ENCODE results near the gene CDH3.
"Not testable (repeated sequence)": the region's sequence is repeated elsewhere in the genome, so short reads cannot be mapped to it uniquely, and the experiment has no call there.

The CDH3 gene

DNA sequence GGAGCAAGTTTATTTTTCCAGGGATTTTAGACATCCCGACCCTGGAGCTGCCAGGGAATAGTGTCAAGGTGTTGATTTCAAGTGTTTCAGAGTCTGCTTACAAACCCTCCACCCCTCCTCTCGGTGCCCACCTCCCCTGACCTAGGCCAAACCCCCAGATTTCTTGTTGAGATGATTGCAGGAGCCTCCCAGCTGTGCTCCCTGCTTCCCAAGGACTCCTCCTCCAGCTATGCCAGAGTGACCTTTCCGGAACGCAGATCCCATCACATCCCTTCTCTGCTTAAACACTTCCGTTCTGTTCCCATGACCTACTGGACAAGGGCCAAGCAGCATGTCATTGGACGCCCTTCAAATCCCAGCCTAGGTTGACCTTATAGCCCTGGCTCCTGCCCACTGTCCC is 68.3 kb downstream of the CDH3 start:
- Histone ChIP-seq H3K9me3 (ENCODE audit: control extremely low read depth in 1 of 5, control insufficient read depth in 4 of 5, insufficient read depth in 2 of 5, low read depth in 1 of 5, low read length in 4 of 5) (peaks cover 0 to 3% (median 0%) of the 10 kb centered on the region in 5 experiments), H3K36me3 (ENCODE audit: control insufficient read depth in 4 of 4, insufficient read depth in 4 of 4, low read length in 3 of 4) (no peaks in the 10 kb centered on the region), H3K27ac (ENCODE audit: insufficient read depth in 1 of 2, low read depth in 1 of 2, low read length in 2 of 2, poor library complexity in 1 of 2, severe bottlenecking in 2 of 2) (no peak overlapping the region), H3K4me1 (ENCODE audit: control extremely low read depth in 1 of 4, control insufficient read depth in 4 of 4, insufficient read depth in 4 of 4, low read length in 3 of 4) (peaks cover 2 to 11% (median 8%) of the 10 kb centered on the region in 4 experiments), H3K4me3 (ENCODE audit: control insufficient read depth in 1 of 7, extremely low read depth in 1 of 7, insufficient read depth in 4 of 7, low read depth in 2 of 7, low read length in 6 of 7) (no peak overlapping the region), H3K27me3 (replicated peaks in 2 of 5; ENCODE audit: control insufficient read depth in 4 of 5, insufficient read depth in 5 of 5, low read length in 4 of 5) (no peaks in the 10 kb centered on the region)
- CTCF ChIA-PET = interaction anchor here (1.3 kb wide), 1 partner anchor 81 kb away, joined by 4 read pairs; no protein-coding TSS in a partner anchor
- WGBS (ENCODE audit: insufficient coverage) = 94% methylated on average over 5 of the region's 6 CpGs
- DNase-seq = no peak
- POLR2A ChIA-PET = no interaction called here

DNA sequence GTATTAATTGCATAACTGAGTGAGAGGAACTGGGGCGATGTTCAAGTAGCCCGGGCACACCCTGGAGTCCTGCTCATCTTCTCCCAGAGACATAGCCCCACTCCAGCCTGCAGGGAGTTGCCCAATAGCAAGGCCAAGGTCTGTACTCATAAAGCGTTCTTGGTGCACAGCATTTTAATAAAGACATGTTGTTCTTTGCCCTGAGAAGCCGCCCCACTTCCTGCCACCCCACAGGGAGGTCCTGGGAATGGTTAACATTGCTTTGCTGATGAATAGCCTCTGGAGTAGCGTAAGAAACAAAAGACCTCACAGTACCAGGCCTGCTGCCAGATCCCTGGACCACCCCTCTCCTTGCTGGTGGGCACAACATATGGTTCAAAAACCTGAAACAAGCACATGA is 70.4 kb downstream of the CDH3 start:
- Histone ChIP-seq H3K36me3 (ENCODE audit: control insufficient read depth in 4 of 4, insufficient read depth in 4 of 4, low read length in 3 of 4) (no peaks in the 10 kb centered on the region), H3K4me3 (ENCODE audit: control insufficient read depth in 1 of 7, extremely low read depth in 1 of 7, insufficient read depth in 4 of 7, low read depth in 2 of 7, low read length in 6 of 7) (no peak overlapping the region), H3K27ac (ENCODE audit: insufficient read depth in 1 of 2, low read depth in 1 of 2, low read length in 2 of 2, poor library complexity in 1 of 2, severe bottlenecking in 2 of 2) (no peak overlapping the region), H3K27me3 (replicated peaks in 2 of 5; ENCODE audit: control insufficient read depth in 4 of 5, insufficient read depth in 5 of 5, low read length in 4 of 5) (no peaks in the 10 kb centered on the region), H3K9me3 (ENCODE audit: control extremely low read depth in 1 of 5, control insufficient read depth in 4 of 5, insufficient read depth in 2 of 5, low read depth in 1 of 5, low read length in 4 of 5) (peaks cover 0 to 3% (median 0%) of the 10 kb centered on the region in 5 experiments), H3K4me1 (ENCODE audit: control extremely low read depth in 1 of 4, control insufficient read depth in 4 of 4, insufficient read depth in 4 of 4, low read length in 3 of 4) (peaks cover 2 to 11% (median 8%) of the 10 kb centered on the region in 4 experiments)
- WGBS (ENCODE audit: insufficient coverage) = 86% methylated on average over 4 of the region's 5 CpGs
- ChIA-PET CTCF (no interaction called here), POLR2A (no interaction called here)
- no peak for DNase-seq

DNA sequence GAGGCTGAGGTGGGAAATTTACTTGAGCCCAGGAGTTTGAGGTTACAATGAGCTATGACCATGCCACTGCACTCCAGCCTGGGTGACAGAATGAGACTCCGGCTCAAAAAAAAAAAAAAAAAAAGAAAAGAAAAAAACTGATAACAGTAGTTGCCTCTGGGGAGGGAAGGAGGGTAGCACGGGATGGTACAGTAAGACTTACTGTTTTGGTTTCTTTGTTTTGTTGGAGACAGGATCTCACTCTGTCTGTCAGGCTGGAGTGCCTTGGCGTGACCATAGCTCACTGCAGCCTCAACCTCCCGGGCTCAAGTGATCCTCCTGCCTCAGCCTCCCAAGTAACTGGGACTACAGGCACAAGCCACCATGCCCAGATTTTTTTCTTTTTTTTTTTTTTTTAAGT is 71.4 kb downstream of the CDH3 start:
- H3K4me3 ChIP-seq (ENCODE audit: control insufficient read depth in 1 of 7, extremely low read depth in 1 of 7, insufficient read depth in 4 of 7, low read depth in 2 of 7, low read length in 6 of 7); DNase-seq; H3K27me3 ChIP-seq (replicated peaks in 2 of 5; ENCODE audit: control insufficient read depth in 4 of 5, insufficient read depth in 5 of 5, low read length in 4 of 5); CTCF ChIA-PET; H3K4me1 ChIP-seq (ENCODE audit: control extremely low read depth in 1 of 4, control insufficient read depth in 4 of 4, insufficient read depth in 4 of 4, low read length in 3 of 4); H3K9me3 ChIP-seq (ENCODE audit: control extremely low read depth in 1 of 5, control insufficient read depth in 4 of 5, insufficient read depth in 2 of 5, low read depth in 1 of 5, low read length in 4 of 5); POLR2A ChIA-PET; H3K36me3 ChIP-seq (ENCODE audit: control insufficient read depth in 4 of 4, insufficient read depth in 4 of 4, low read length in 3 of 4); H3K27ac ChIP-seq (ENCODE audit: insufficient read depth in 1 of 2, low read depth in 1 of 2, low read length in 2 of 2, poor library complexity in 1 of 2, severe bottlenecking in 2 of 2): not testable (repeated sequence)
- 83% methylated on average over 2 of the region's 4 CpGs for WGBS (ENCODE audit: insufficient coverage)

DNA sequence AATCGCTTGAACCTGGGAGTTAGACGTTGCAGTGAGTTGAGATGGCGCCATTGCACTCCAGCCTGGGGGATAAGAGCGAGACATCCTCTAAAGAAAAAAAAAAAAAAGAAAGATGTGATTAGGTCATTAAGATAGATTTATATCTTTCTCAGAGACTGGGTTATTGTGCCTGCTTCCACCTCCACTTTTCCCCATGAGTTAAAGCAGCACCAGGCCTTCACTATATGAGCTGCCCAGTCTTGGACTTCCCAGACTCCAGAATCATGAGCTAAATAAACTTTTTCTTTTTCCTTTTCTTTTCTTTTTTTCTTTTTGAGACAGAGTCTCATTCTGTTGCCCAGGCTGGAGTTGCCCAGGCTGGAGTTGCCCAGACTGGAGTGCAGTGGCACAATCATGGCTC is 72.6 kb downstream of the CDH3 start:
- no peaks in the 10 kb centered on the region for H3K36me3 ChIP-seq (ENCODE audit: control insufficient read depth in 4 of 4, insufficient read depth in 4 of 4, low read length in 3 of 4)
- no peaks in the 10 kb centered on the region for H3K27me3 ChIP-seq (replicated peaks in 2 of 5; ENCODE audit: control insufficient read depth in 4 of 5, insufficient read depth in 5 of 5, low read length in 4 of 5)
- ChIA-PET CTCF (interaction anchor here (0.9 kb wide), 1 partner anchor 12 kb away, joined by 3 read pairs; no protein-coding TSS in a partner anchor), POLR2A (no interaction called here)
- no peak overlapping the region for H3K27ac ChIP-seq (ENCODE audit: insufficient read depth in 1 of 2, low read depth in 1 of 2, low read length in 2 of 2, poor library complexity in 1 of 2, severe bottlenecking in 2 of 2)
- H3K4me3 ChIP-seq (ENCODE audit: control insufficient read depth in 1 of 7, extremely low read depth in 1 of 7, insufficient read depth in 4 of 7, low read depth in 2 of 7, low read length in 6 of 7) = no peak overlapping the region
- 100% methylated on average over 2 of the region's 4 CpGs for WGBS (ENCODE audit: insufficient coverage)
- no peak for DNase-seq
- peaks cover 0 to 3% (median 0%) of the 10 kb centered on the region in 5 experiments for H3K9me3 ChIP-seq (ENCODE audit: control extremely low read depth in 1 of 5, control insufficient read depth in 4 of 5, insufficient read depth in 2 of 5, low read depth in 1 of 5, low read length in 4 of 5)
- H3K4me1 ChIP-seq (ENCODE audit: control extremely low read depth in 1 of 4, control insufficient read depth in 4 of 4, insufficient read depth in 4 of 4, low read length in 3 of 4) = no peaks in the 10 kb centered on the region

DNA sequence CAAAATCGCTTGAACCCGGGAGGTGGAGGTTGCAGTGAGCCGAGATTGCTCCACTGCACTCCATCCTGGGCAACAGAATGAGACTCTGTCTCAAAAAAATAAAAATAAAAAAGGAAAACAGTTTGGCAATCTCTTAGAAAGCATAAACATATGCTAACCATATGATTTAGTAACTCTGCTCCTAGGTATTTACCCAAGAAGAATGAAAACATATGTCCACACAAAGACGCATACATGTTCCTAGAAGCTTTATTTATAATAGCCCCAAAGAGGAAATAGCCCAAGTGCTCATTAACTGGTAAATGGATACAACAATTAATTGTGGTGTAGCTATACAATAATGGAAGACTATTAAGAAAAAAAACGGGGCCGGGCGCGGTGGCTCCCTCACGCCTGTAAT is 73.5 kb downstream of the CDH3 start:
- no peak overlapping the region for H3K27ac ChIP-seq (ENCODE audit: insufficient read depth in 1 of 2, low read depth in 1 of 2, low read length in 2 of 2, poor library complexity in 1 of 2, severe bottlenecking in 2 of 2)
- H3K27me3 ChIP-seq (replicated peaks in 2 of 5; ENCODE audit: control insufficient read depth in 4 of 5, insufficient read depth in 5 of 5, low read length in 4 of 5) = no peaks in the 10 kb centered on the region
- peaks cover 0 to 3% (median 0%) of the 10 kb centered on the region in 5 experiments for H3K9me3 ChIP-seq (ENCODE audit: control extremely low read depth in 1 of 5, control insufficient read depth in 4 of 5, insufficient read depth in 2 of 5, low read depth in 1 of 5, low read length in 4 of 5)
- WGBS (ENCODE audit: insufficient coverage) = 100% methylated on average over 3 of the region's 9 CpGs
- H3K4me1 ChIP-seq (ENCODE audit: control extremely low read depth in 1 of 4, control insufficient read depth in 4 of 4, insufficient read depth in 4 of 4, low read length in 3 of 4) = no peaks in the 10 kb centered on the region
- no peaks in the 10 kb centered on the region for H3K36me3 ChIP-seq (ENCODE audit: control insufficient read depth in 4 of 4, insufficient read depth in 4 of 4, low read length in 3 of 4)
- POLR2A ChIA-PET = interaction anchor here (0.6 kb wide), 1 partner anchor 46 kb away, joined by 3 read pairs; no protein-coding TSS in a partner anchor
- no peak for DNase-seq
- CTCF ChIA-PET = interaction anchor here (0.9 kb wide), 1 partner anchor 11 kb away, joined by 3 read pairs; no protein-coding TSS in a partner anchor
- no peak overlapping the region for H3K4me3 ChIP-seq (ENCODE audit: control insufficient read depth in 1 of 7, extremely low read depth in 1 of 7, insufficient read depth in 4 of 7, low read depth in 2 of 7, low read length in 6 of 7)

DNA sequence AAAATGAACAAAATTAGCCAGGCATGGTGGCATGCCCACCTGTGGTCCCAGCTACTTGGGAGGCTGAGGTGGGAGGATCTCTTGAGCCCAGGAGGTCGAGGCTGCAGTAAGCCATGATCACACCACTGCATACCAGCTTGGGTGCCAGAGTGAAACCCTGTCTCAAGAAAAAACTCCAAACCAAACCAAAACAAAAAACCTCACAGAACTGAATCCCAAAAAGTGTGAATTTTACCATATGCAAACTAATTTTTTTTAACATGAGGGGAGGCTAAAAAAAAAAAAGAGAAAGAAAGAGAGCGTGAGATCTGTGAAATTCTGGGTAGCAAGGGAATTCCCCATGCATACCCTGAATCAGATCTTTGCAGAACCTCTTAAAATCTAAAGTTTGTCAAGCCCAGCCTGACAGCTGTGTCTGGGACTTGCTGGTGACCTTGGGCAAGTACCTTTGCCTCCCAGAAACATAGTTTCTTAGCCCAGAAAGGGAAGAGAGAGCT is 74.9 kb downstream of the CDH3 start:
- Histone ChIP-seq H3K4me3 (ENCODE audit: control insufficient read depth in 1 of 7, extremely low read depth in 1 of 7, insufficient read depth in 4 of 7, low read depth in 2 of 7, low read length in 6 of 7) (no peak overlapping the region), H3K9me3 (ENCODE audit: control extremely low read depth in 1 of 5, control insufficient read depth in 4 of 5, insufficient read depth in 2 of 5, low read depth in 1 of 5, low read length in 4 of 5) (peaks cover 0 to 3% (median 0%) of the 10 kb centered on the region in 5 experiments), H3K27ac (ENCODE audit: insufficient read depth in 1 of 2, low read depth in 1 of 2, low read length in 2 of 2, poor library complexity in 1 of 2, severe bottlenecking in 2 of 2) (no peak overlapping the region), H3K4me1 (ENCODE audit: control extremely low read depth in 1 of 4, control insufficient read depth in 4 of 4, insufficient read depth in 4 of 4, low read length in 3 of 4) (no peaks in the 10 kb centered on the region), H3K36me3 (ENCODE audit: control insufficient read depth in 4 of 4, insufficient read depth in 4 of 4, low read length in 3 of 4) (no peaks in the 10 kb centered on the region), H3K27me3 (replicated peaks in 2 of 5; ENCODE audit: control insufficient read depth in 4 of 5, insufficient read depth in 5 of 5, low read length in 4 of 5) (no peaks in the 10 kb centered on the region)
- ChIA-PET CTCF (no interaction called here), POLR2A (no interaction called here)
- WGBS (ENCODE audit: insufficient coverage) = 80% methylated on average over 1 of the region's 2 CpGs
- no peak for DNase-seq

DNA sequence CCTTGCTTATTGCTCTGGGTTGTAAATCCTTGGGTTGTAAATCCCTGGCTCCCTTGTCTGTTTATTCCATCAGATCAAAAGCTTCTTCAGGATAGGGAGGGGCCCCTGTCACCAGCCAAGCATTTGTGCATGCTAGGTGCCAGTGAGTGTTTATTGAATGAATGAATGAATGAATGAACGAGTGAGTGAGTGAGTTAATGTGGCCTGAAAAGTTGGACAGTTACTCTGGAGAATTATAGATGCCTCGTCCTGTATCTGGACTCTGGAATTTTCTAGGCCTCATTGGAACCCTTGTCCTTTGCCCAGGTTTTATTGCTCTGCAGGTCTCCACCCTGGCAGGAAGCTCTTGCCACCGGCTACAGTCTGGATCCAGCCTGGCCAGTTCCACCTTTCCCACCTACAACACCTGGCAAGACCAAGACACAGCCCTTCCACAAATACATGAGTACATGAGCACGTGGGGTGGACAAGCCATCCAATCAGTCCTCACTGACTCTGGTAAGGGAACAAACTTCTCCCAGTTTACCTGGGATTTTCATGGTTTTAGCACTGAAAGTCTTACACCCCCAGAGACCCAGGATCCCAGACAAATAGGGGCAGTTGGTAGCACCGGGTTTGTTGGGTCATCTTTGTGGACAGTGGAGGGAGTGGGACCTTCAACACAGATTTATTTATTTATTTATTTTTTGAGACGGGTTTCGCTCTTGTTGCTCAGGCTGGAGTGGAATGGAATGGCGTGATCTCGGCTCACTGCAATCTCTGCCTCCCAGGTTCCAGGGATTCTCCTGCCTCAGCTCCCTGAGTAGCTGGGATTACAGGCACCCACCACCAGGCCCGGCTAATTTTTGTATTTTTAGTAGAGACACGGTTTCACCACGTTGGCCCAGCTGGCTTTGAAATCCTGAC is 77.3 kb downstream of the CDH3 start:
- ChIA-PET POLR2A (interaction anchor here (0.5 kb wide), 1 partner anchor 15 kb away, joined by 3 read pairs; no protein-coding TSS in a partner anchor), CTCF (interaction anchor here (1.1 kb wide), 2 partner anchors 18 to 32 kb away, joined by 3 to 5 read pairs; no protein-coding TSS in a partner anchor)
- H3K27me3 ChIP-seq (replicated peaks in 2 of 5; ENCODE audit: control insufficient read depth in 4 of 5, insufficient read depth in 5 of 5, low read length in 4 of 5) = no peaks in the 10 kb centered on the region
- no peak for DNase-seq
- H3K27ac ChIP-seq (ENCODE audit: insufficient read depth in 1 of 2, low read depth in 1 of 2, low read length in 2 of 2, poor library complexity in 1 of 2, severe bottlenecking in 2 of 2) = no peak overlapping the region
- H3K36me3 ChIP-seq (ENCODE audit: control insufficient read depth in 4 of 4, insufficient read depth in 4 of 4, low read length in 3 of 4) = no peaks in the 10 kb centered on the region
- 86% methylated on average over 7 of the region's 12 CpGs for WGBS (ENCODE audit: insufficient coverage)
- no peak overlapping the region for H3K4me3 ChIP-seq (ENCODE audit: control insufficient read depth in 1 of 7, extremely low read depth in 1 of 7, insufficient read depth in 4 of 7, low read depth in 2 of 7, low read length in 6 of 7)
- H3K4me1 ChIP-seq (ENCODE audit: control extremely low read depth in 1 of 4, control insufficient read depth in 4 of 4, insufficient read depth in 4 of 4, low read length in 3 of 4) = no peaks in the 10 kb centered on the region
- peaks cover 0 to 3% (median 0%) of the 10 kb centered on the region in 5 experiments for H3K9me3 ChIP-seq (ENCODE audit: control extremely low read depth in 1 of 5, control insufficient read depth in 4 of 5, insufficient read depth in 2 of 5, low read depth in 1 of 5, low read length in 4 of 5)
